Measurements from ENCODE around the gene CUL9.

DNA sequence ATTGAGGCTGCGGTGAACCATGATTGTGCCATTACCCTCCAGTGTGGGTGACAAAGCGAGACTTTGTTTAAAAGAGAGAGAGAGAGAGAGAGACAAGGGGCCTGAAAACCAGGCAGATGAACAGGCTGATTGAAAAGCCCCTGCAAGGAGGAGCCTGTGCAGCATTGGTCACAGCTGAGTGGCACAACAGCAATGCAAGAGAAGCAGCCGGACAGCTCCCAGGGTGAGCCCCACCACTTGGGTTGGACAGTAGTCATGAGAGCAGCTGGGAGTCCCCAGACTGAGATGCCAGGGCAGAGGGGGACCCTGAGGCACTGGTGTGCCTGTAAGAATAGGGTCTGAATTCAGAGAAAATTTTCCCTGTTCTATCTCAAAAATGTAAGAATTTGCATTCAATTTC lies 37.1 kb downstream of the CUL9 start:
- TF ChIP-seq CTCF (conservative IDR thresholded peaks at IDR 0.05; ENCODE audit: low read depth in 2 of 2) (no peak), CREB1 (CRISPR knock-in tag; IDR thresholded peaks at IDR 0.05; ENCODE audit: low read depth) (no peak), EZH2phosphoT487 (IDR thresholded peaks at IDR 0.05; ENCODE audit: unreplicated experiment) (no peak), REST (IDR thresholded peaks at IDR 0.05; ENCODE audit: unreplicated experiment) (no peak), EZH2 (IDR thresholded peaks at IDR 0.05; ENCODE audit: low read depth, unreplicated experiment) (no peak), POLR2AphosphoS5 (IDR thresholded peaks at IDR 0.05; ENCODE audit: low read depth) (no peak), ZNF114 (CRISPR knock-in tag; IDR thresholded peaks at IDR 0.05) (no peak), ZNF331 (CRISPR knock-in tag; IDR thresholded peaks at IDR 0.05; ENCODE audit: low read depth) (no peak)
